GM12874 (cell line): ENCODE measurements around the gene STAMBPL1.

Source experiments
- TF ChIP-seq, protein P1 (sequence below): IDR thresholded peaks from 2 replicates; pipeline ENCODE4 v1.5.1; 2011; ENCODE audit warnings: low read depth, mild to moderate bottlenecking, control low read depth, low read length, moderate library complexity; ENCODE audit not compliant: insufficient read depth

The STAMBPL1 gene

DNA sequence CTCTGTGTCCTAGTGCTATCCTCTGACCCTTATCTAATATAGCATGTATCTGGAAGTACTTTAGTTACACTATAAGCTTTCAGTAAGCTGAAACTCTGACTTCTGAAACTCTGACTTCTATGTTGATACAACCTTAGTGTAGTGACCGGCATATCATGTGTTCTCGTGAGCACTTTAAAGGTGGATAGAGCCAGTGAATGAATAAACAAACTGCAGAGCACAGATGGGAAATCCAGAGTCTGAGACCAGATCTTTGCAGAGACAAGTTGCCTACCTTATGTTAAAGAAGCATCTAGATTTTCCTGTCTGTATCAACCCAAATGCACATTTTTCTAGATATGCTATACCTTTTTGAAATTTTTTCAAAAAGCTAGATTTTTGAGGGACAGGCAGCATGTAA, 69.0 kb downstream of the STAMBPL1 start:
- TF ChIP-seq, protein P1, sequence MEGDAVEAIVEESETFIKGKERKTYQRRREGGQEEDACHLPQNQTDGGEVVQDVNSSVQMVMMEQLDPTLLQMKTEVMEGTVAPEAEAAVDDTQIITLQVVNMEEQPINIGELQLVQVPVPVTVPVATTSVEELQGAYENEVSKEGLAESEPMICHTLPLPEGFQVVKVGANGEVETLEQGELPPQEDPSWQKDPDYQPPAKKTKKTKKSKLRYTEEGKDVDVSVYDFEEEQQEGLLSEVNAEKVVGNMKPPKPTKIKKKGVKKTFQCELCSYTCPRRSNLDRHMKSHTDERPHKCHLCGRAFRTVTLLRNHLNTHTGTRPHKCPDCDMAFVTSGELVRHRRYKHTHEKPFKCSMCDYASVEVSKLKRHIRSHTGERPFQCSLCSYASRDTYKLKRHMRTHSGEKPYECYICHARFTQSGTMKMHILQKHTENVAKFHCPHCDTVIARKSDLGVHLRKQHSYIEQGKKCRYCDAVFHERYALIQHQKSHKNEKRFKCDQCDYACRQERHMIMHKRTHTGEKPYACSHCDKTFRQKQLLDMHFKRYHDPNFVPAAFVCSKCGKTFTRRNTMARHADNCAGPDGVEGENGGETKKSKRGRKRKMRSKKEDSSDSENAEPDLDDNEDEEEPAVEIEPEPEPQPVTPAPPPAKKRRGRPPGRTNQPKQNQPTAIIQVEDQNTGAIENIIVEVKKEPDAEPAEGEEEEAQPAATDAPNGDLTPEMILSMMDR: no peak

DNA sequence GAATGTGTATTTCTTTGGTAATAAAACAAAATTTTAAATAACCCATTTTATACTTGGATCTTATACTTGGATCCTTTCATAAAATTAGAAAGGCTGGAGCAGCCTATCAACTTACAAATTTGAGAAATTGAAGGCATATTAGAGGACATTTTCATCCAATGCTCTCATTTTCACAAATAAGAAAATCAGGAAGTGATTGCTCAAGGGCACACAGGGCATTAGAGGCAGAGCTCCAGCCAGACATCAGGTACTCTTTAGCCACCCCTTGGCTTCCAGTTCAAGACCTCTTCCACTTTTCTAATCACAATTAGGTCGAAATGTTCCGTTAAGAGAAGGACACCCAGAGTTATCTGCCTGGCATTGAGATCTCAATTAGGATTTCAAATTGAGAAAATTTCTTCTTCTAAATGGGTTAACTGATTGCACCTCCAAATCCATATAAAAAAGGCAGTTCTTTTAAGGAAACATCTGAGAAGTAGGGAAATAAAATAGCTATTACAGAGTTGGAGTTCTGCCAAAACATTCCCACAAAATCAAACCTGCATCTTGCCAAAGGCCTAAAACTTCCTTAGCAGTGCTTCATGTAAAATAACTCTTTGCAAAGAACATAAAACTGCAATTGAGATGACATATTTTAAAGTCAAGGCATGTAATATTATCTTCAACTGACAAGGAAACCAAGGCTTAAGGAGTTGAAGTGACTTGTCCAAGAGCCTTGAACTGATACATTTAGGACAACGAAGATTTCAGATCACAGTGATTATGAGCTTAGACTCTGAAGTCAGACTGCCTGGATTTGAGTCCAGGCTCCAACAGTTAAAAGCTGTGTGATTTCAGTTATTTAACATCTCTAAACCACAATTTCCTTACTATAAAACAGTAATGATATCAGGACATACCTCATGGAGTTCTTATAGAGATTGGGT, 70.1 kb downstream of the STAMBPL1 start:
- TF ChIP-seq, protein P1: no peak

DNA sequence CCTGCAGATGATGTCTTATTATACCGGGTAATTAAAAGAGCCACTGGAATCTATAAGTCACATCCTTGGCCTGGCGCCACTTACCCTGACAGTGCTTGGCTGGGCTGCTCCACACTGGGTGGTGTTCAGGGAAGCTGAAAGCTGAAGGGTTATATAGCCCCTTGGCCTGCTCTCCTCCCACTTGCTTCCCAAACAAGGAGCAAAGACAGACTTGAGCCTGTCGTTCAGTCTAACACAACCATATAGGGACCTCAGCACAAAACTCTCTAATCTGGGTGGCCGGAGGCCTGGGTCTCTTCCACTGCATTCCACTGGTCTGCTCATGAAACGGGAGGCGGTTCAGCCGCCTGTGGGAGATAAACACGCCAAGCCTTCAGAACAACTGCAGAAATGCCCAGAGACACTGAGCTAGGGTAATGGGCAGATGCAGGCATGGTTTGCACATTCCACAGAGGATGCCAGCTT, 72.6 kb downstream of the STAMBPL1 start, which contains the start of gene ACTA2:
TSS of gene ACTA2 (minus strand) at position 127 of the 465 bp plus-strand sequence. CDS start 3,843 bp downstream, outside the sequence.
- TF ChIP-seq, protein P1: no peak

DNA sequence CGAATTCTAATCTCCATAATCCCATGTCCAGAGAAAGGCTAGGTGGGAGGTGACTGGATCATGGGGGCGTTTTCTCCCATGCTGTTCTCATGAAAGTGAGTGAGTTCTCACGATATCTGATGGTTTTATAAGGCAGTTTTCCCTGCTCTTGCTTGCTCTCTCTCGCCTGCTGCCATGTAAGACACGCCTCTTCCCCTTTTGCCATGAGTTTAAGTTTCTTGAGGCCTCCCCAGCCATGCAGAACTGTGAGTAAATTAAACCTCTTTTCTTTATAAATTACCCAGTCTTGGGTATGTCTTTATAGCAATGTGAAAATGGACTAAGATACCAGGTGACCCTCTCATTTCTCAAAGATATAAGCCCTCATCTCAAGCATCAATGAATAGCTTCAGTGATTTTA, 73.6 kb downstream of the STAMBPL1 start:
- TF ChIP-seq, protein P1: no peak

DNA sequence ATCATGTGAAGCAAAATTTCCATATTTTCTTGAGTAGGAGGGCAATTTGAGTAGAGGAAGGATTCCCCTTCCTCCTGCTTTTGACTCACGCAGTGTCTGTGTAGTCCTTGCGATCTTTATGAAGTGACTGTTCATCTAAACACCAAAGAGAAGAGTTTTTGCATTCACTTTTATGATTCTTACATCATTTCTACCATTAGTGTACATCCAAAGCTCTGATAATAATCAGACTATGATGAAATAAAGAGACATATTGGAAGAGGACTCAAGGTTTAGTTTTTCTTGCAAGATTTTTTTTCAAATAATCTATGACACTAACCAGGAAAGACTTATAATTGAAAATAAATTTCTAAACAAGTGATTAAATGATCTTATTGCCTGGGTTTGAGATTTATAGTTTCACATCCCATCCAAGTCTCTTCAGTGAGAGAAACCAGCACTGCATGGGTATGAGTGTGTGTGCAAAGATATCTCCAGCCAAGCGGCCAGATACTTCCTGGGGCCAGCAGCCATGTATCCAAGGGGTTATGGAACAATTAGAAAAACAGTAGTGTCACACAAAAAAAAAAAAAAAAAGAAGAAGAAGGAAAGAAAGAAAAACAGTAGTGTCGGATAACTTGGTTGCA, 74.5 kb downstream of the STAMBPL1 start:
- TF ChIP-seq, protein P1: no peak

DNA sequence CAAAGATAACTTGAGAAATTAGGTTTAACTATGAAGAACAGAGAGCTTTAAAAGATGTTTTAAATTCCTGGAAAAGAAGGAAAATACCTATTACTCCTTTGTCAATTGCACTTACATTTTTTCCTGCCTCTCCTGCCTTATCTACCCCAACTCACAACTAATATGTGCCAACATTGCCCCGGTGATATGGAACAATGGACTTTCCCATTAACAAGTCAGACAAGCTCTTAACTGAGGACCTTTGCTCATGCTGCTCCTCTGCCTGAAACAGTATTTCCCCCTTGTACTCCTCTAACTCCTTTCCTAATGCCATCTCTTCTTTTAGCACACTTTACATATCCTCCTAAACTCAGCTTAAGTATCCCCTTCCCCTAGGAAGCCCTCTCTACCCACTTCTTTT, 77.3 kb downstream of the STAMBPL1 start:
- TF ChIP-seq, protein P1: no peak

DNA sequence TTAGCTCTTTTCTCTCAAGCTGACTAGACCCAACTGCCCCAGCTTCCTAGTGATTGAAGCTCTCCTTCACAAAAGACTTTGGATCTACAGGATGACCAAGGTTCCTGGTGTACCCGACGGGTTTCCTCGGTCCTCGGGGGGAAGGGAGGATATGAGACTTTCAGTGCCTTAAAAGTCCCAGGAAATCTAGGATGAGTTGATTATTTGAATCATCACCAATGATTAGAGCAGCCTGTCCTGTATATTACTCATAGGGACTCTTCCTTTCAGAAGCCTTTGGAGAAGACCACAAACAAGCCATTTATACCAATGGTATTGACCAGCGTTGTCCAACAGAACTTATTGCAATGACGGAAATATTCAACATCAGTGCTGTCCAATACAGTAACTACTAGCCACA, 78.7 kb downstream of the STAMBPL1 start:
- TF ChIP-seq, protein P1: no peak
